PC-9 (cell line): ENCODE measurements around the gene NPEPL1.

Experiments
- CTCF ChIP-seq: fragments of 200-600 bp; sonication (generic); conservative IDR thresholded peaks from 2 replicates; pipeline ENCODE4 v1.6.1; 2017; ENCODE audit warnings: mixed run types, antibody characterized with exemption, mild to moderate bottlenecking, moderate library complexity
- EZH2 ChIP-seq: fragments of 200-600 bp; sonication (generic); IDR thresholded peaks from 2 replicates; pipeline ENCODE4 v1.8.0; 2017; ENCODE audit warnings: antibody characterized with exemption, low read depth

DNA sequence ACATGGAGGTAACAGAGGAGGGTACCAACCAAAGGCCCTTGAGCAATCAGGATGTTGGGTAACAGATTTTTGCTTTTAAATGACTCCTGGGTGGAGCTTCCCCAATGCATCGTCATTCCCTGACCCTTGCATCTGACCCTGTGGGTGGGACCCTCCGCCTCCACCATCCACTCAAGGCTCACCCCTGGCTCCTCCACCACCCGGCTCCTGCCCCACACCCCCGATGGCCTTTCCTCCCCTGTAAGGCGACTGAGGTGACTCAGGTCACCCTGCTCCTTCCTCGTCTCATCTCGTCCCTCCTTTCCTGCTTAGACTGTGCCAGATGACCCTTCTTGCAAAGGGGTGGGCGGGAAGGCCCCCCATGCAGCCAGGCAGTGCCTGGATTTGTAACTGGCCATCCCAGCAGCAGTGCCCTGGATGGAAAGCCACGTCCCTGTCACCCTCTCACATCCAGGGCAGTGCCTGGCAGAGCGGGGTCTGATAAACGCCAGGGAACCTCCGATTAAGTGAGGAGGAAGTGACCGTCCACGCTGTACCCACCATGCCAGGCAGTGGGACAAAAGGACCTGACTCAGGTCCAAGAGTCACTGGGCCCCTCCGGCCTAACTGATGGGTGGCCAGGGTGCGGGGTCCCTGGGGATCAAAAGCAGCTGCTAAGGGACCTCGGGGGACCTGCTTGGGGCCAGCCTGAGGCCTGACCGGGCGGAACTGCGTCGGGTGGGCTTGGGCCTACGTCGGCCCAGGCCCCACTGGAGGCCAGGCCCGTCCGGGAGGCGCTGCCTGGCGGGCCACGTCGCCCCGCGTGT lies 624 bp upstream of the NPEPL1 start:
- no peak for TF ChIP-seq CTCF
- no peak for TF ChIP-seq EZH2
